Neural cell (in vitro differentiated cells): ENCODE data around the gene SPRED1. TPM values are rescaled to one million over a fixed set of nuclear protein-coding genes. Genes with fewer than 3 reads are reported as not detected.

Source experiments
- H2AFZ ChIP-seq: fragments of 200-600, 300-800 bp; sonication (generic), shearing (Covaris generic); 2 replicates; pipeline ENCODE4 v1.6.0; 2014; ENCODE audit warnings: low read depth, mild to moderate bottlenecking, antibody characterized with exemption, low read length, moderate library complexity
- H3F3A ChIP-seq: fragments of 200-600 bp; shearing (Covaris generic); 2 replicates; pipeline ENCODE4 v1.6.1; 2016; ENCODE audit warnings: mild to moderate bottlenecking, moderate library complexity, mixed read lengths, antibody characterized with exemption, low read length; ENCODE audit not compliant: insufficient read depth, poor library complexity, severe bottlenecking
- H3K27ac ChIP-seq: fragments of 200-600, 300-800 bp; sonication (generic), shearing (Covaris generic); 2 replicates; pipeline ENCODE4 v1.5.1; 2014; ENCODE audit warnings: mild to moderate bottlenecking, low read length, moderate library complexity
- H3K27me3 ChIP-seq: fragments of 300-800, 200-600 bp; sonication (generic), shearing (Covaris generic); 2 replicates; pipeline ENCODE4 v1.6.0; 2014; ENCODE audit warnings: mild to moderate bottlenecking, low read depth, low read length, moderate library complexity; ENCODE audit not compliant: insufficient read depth
- H3K36me3 ChIP-seq: fragments of 300-800, 200-600 bp; sonication (generic), shearing (Covaris generic); 2 replicates; pipeline ENCODE4 v1.5.1; 2014; ENCODE audit warnings: mild to moderate bottlenecking, antibody characterized with exemption, low read length, moderate library complexity; ENCODE audit not compliant: insufficient read depth
- H3K4me2 ChIP-seq: fragments of 300-800, 200-600 bp; sonication (generic), shearing (Covaris generic); 2 replicates; pipeline ENCODE4 v1.6.0; 2014; ENCODE audit warnings: mild to moderate bottlenecking, low read length
- H3K4me3 ChIP-seq: fragments of 300-800, 200-600 bp; sonication (generic), shearing (Covaris generic); 2 replicates; pipeline ENCODE4 v1.5.1; 2014; ENCODE audit warnings: mild to moderate bottlenecking, low read length, moderate library complexity
- H3K79me2 ChIP-seq: fragments of 200-600 bp; shearing (Covaris generic); replicated peaks from 2 replicates; pipeline ENCODE4 v1.6.0; 2014; ENCODE audit warnings: mild to moderate bottlenecking, low read length, moderate library complexity; ENCODE audit not compliant: insufficient read depth
- H3K9ac ChIP-seq: fragments of 300-800, 200-600 bp; sonication (generic), shearing (Covaris generic); 2 replicates; pipeline ENCODE4 v1.6.1; 2016; ENCODE audit warnings: mild to moderate bottlenecking, low read length, mixed read lengths
- H3K9me2 ChIP-seq: fragments of 200-600 bp; shearing (Covaris generic); 2 replicates; pipeline ENCODE4 v1.6.1; 2016; ENCODE audit warnings: mild to moderate bottlenecking, low read length, mixed read lengths; ENCODE audit not compliant: insufficient read depth
- H3K9me3 ChIP-seq: fragments of 200-600, 300-800 bp; sonication (generic), shearing (Covaris generic); 2 replicates; pipeline ENCODE4 v1.6.1; 2016; ENCODE audit warnings: mild to moderate bottlenecking, mixed run types, low read length, moderate library complexity, mixed read lengths
- H4K20me1 ChIP-seq: fragments of 200-600 bp; shearing (Covaris generic); 2 replicates; pipeline ENCODE4 v1.6.1; 2016; ENCODE audit warnings: mild to moderate bottlenecking, mixed run types; ENCODE audit not compliant: insufficient read depth
- EP300 ChIP-seq: fragments of 450-650 bp; conservative IDR thresholded peaks from 2 replicates; pipeline ENCODE4 v1.6.1; 2014; ENCODE audit warnings: antibody characterized with exemption, mild to moderate bottlenecking, moderate library complexity; ENCODE audit not compliant: poor library complexity, severe bottlenecking
- EZH2 ChIP-seq: fragments of 200-600, 300-800 bp; shearing (Covaris generic), sonication (generic); IDR thresholded peaks from 2 replicates; pipeline ENCODE4 v1.6.1; 2014; ENCODE audit warnings: antibody characterized with exemption, low read length, borderline replicate concordance, mild to moderate bottlenecking; ENCODE audit not compliant: insufficient read depth, poor library complexity, severe bottlenecking
- MXI1 ChIP-seq: fragments of 450-650 bp; conservative IDR thresholded peaks from 2 replicates; pipeline ENCODE4 v1.6.1; 2014; ENCODE audit warnings: antibody characterized with exemption, mild to moderate bottlenecking; ENCODE audit not compliant: poor library complexity, severe bottlenecking
- POLR2AphosphoS5 ChIP-seq: IDR thresholded peaks from 2 replicates; pipeline ENCODE4 v1.6.1; 2012
- RAD21 ChIP-seq: fragments of 450-650 bp; conservative IDR thresholded peaks from 2 replicates; pipeline ENCODE4 v1.6.1; 2014; ENCODE audit warnings: antibody characterized with exemption, mild to moderate bottlenecking, moderate library complexity
- SMC3 ChIP-seq: fragments of 450-650 bp; conservative IDR thresholded peaks from 2 replicates; pipeline ENCODE4 v1.6.1; 2014; ENCODE audit warnings: antibody characterized with exemption, mild to moderate bottlenecking, moderate library complexity; ENCODE audit not compliant: poor library complexity
- TAF1 ChIP-seq: IDR thresholded peaks from 2 replicates; pipeline ENCODE4 v1.6.1; 2012; ENCODE audit warnings: low read depth
- polyA plus RNA-seq: library from polyadenylated mRNA; depleted of rRNA; stranded (reverse); fragments of >200 nt; gene quantifications from 2 replicates; pipeline ENCODE4 v1.2.3, GENCODE V29; 2014
- TF ChIP-seq, protein P1 (sequence below): IDR thresholded peaks from 2 replicates; pipeline ENCODE4 v1.6.1; 2012; ENCODE audit warnings: borderline replicate concordance
- TF ChIP-seq, protein P2 (sequence below): fragments of 450-650 bp; IDR thresholded peaks from 2 replicates; pipeline ENCODE4 v1.5.1; 2014; ENCODE audit warnings: antibody characterized with exemption, mild to moderate bottlenecking, moderate library complexity; ENCODE audit not compliant: poor library complexity, severe bottlenecking

Gene SPRED1
- polyA plus RNA-seq, 1 donor from 2014 or later: 12.0 TPM

DNA sequence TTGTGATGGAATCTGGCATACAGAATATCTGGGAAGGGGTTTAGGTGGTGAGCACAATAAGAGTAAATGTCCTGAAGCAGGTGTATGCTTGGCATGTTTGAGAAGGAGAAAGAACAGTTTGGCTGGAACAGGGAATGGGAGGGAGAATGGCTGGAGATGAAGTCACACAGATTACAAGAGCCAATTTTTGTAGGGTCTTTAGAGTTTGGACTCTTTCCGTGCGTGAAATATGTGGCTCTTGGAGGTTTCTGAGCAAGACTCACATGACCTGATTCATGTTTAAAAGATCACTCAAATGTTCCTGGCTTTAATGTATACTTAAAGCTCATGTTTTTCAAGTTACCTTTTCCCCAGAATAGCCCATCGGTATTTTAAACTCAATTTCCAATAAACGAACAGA, 32.8 kb downstream of the SPRED1 start:
- no peaks in the 10 kb centered on the region for H4K20me1 ChIP-seq

DNA sequence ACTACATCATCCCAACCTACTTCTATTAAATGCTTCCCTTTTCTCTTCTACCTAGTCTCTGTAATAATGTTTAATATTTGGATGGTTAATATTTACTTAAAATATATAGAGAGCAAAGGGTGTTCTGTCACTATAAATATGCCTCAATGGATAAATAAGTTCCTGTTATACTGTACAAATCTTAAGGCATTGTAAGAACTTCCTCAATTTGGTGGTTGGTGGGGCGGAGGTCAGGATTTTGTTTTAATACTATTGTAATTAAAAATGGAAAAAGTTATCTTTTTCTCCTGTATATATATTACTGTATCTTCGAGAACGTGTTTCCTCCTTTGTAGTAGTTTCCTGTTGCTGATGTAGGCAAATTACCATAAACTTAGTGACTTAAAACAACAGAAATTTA, 41.5 kb downstream of the SPRED1 start:
- Histone ChIP-seq H3K27me3 (no peaks in the 10 kb centered on the region), H3K9ac (no peak overlapping the region), H3K36me3 (no peaks in the 10 kb centered on the region), H4K20me1 (no peaks in the 10 kb centered on the region), H3K9me3 (peaks cover 5% of the 10 kb centered on the region), H3K79me2 (peaks cover 31% of the 10 kb centered on the region), H3K27ac (no peak overlapping the region), H3K9me2 (no peaks in the 10 kb centered on the region), H3F3A (no peaks in the 10 kb centered on the region), H3K4me3 (no peak overlapping the region), H3K4me2 (no peak overlapping the region), H2AFZ (no peak overlapping the region)
- TF ChIP-seq EZH2: no peak
- no peak for TF ChIP-seq POLR2AphosphoS5
- TF ChIP-seq SMC3: no peak
- TF ChIP-seq, protein P1, sequence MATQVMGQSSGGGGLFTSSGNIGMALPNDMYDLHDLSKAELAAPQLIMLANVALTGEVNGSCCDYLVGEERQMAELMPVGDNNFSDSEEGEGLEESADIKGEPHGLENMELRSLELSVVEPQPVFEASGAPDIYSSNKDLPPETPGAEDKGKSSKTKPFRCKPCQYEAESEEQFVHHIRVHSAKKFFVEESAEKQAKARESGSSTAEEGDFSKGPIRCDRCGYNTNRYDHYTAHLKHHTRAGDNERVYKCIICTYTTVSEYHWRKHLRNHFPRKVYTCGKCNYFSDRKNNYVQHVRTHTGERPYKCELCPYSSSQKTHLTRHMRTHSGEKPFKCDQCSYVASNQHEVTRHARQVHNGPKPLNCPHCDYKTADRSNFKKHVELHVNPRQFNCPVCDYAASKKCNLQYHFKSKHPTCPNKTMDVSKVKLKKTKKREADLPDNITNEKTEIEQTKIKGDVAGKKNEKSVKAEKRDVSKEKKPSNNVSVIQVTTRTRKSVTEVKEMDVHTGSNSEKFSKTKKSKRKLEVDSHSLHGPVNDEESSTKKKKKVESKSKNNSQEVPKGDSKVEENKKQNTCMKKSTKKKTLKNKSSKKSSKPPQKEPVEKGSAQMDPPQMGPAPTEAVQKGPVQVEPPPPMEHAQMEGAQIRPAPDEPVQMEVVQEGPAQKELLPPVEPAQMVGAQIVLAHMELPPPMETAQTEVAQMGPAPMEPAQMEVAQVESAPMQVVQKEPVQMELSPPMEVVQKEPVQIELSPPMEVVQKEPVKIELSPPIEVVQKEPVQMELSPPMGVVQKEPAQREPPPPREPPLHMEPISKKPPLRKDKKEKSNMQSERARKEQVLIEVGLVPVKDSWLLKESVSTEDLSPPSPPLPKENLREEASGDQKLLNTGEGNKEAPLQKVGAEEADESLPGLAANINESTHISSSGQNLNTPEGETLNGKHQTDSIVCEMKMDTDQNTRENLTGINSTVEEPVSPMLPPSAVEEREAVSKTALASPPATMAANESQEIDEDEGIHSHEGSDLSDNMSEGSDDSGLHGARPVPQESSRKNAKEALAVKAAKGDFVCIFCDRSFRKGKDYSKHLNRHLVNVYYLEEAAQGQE: no peak
- TF ChIP-seq, protein P2, sequence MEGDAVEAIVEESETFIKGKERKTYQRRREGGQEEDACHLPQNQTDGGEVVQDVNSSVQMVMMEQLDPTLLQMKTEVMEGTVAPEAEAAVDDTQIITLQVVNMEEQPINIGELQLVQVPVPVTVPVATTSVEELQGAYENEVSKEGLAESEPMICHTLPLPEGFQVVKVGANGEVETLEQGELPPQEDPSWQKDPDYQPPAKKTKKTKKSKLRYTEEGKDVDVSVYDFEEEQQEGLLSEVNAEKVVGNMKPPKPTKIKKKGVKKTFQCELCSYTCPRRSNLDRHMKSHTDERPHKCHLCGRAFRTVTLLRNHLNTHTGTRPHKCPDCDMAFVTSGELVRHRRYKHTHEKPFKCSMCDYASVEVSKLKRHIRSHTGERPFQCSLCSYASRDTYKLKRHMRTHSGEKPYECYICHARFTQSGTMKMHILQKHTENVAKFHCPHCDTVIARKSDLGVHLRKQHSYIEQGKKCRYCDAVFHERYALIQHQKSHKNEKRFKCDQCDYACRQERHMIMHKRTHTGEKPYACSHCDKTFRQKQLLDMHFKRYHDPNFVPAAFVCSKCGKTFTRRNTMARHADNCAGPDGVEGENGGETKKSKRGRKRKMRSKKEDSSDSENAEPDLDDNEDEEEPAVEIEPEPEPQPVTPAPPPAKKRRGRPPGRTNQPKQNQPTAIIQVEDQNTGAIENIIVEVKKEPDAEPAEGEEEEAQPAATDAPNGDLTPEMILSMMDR: no peak
- TF ChIP-seq RAD21: no peak
- no peak for TF ChIP-seq MXI1
- TF ChIP-seq TAF1: no peak
- no peak for TF ChIP-seq EP300

More for the DNA sequence above, 32.8 kb downstream of the SPRED1 start:
- peaks cover 79% of the 10 kb centered on the region for H3K79me2 ChIP-seq
- H3K9ac ChIP-seq: no peak overlapping the region
- H3K9me2 ChIP-seq: no peaks in the 10 kb centered on the region
- no peaks in the 10 kb centered on the region for H3K27me3 ChIP-seq
- H3K4me2 ChIP-seq: no peak overlapping the region
- H3K4me3 ChIP-seq: no peak overlapping the region
- no peak overlapping the region for H3K27ac ChIP-seq
- TF ChIP-seq RAD21 (no peak), EP300 (no peak), TAF1 (no peak), MXI1 (no peak), POLR2AphosphoS5 (no peak), EZH2 (no peak)
- TF ChIP-seq, protein P1: no peak
- TF ChIP-seq, protein P2: no peak
- H3F3A ChIP-seq: no peaks in the 10 kb centered on the region
- peaks cover 5% of the 10 kb centered on the region for H3K9me3 ChIP-seq
- no peak overlapping the region for H2AFZ ChIP-seq
- H3K36me3 ChIP-seq: no peaks in the 10 kb centered on the region
